Activated CD4-positive, alpha-beta T cell treated with anti-CD3 and anti-CD28 coated beads for 36 hours (primary cell): Measurements from ENCODE around the gene ZC3H14. TPM values are rescaled to one million over a fixed set of nuclear protein-coding genes. Genes with fewer than 3 reads are reported as not detected.

ENCODE experiments used
- ATAC-seq: fragments of 200-7000 bp; cut with Tn5 transposase; one replicate; pipeline ENCODE4 v1.10.0; 2021; ENCODE audit warnings: mild to moderate bottlenecking, moderate library complexity
- CTCF ChIA-PET: fragments of 350-600 bp; sonication (Branson Sonifier 250); formaldehyde crosslinking; loops from one replicate; lab custom pipeline; 2021; ENCODE audit warnings: antibody characterized with exemption; lab: Charles Lee
- POLR2A ChIA-PET: fragments of 350-600 bp; sonication (Branson Sonifier 250); formaldehyde crosslinking; loops from one replicate; lab custom pipeline; 2021; ENCODE audit warnings: antibody characterized with exemption, inconsistent platforms; lab: Charles Lee
- DNase-seq: peaks from one replicate; pipeline ENCODE4 v3.0.0-alpha.2; 2020
- H3K27ac Mint-ChIP-seq: one replicate; pipeline ENCODE4 v1.8.0; 2021; ENCODE audit warnings: mixed read lengths
- H3K27me3 Mint-ChIP-seq: one replicate; pipeline ENCODE4 v1.8.0; 2021; ENCODE audit warnings: mixed read lengths
- H3K36me3 Mint-ChIP-seq: one replicate; pipeline ENCODE4 v1.8.0; 2021; ENCODE audit warnings: low read depth, mixed read lengths
- H3K4me1 Mint-ChIP-seq: one replicate; pipeline ENCODE4 v1.8.0; 2021; ENCODE audit warnings: mixed read lengths
- H3K4me3 Mint-ChIP-seq: one replicate; pipeline ENCODE4 v1.8.0; 2021; ENCODE audit warnings: mild to moderate bottlenecking, moderate library complexity, mixed read lengths
- H3K9me3 Mint-ChIP-seq: one replicate; pipeline ENCODE4 v1.8.0; 2021; ENCODE audit warnings: low read depth, mixed read lengths
- intact Hi-C, 2 experiments: fragments of 100-400 bp; cut with DNase I in 1 of 2; cut with micrococcal nuclease in 1 of 2; formaldehyde crosslinking; loops; one replicate each; pipeline versions ENCODE4 v1.14.2 to v1.15.1; 2022 to 2024; cut with DNase I, micrococcal nuclease
- total RNA-seq, 2 experiments: library from RNA; stranded (reverse); gene quantifications; one replicate each; pipeline ENCODE4 v1.2.3, GENCODE V29; 2021

Gene ZC3H14
- total RNA-seq, 2 experiments from 2014 or later = 46.9 to 63.6 TPM

DNA sequence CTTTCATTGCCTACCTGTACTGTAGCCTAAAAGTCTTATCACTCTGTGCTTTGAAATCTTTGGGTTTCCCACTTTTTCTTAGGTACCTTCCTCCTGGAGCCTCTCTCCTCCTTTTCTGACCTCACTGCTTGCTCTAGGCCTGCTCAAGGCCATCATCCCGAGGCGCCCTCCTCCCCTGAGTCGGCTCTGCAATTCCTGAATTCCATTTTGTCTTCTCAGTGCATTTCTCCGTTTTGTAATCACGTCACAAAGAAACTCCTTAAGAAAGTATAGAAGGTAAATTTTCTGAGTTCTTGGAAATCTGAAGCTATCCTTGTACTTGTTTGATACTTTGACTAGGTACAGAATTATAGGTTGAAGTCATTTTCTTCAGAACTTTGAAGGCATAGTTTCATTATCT is 25.2 kb downstream of the ZC3H14 start:
- ChIA-PET POLR2A (no interaction called here), CTCF (no interaction called here)
- peaks cover 44% of the 10 kb centered on the region for H3K36me3 Mint-ChIP-seq
- ATAC-seq = no peak
- no peak overlapping the region for H3K27ac Mint-ChIP-seq
- H3K9me3 Mint-ChIP-seq = no peaks in the 10 kb centered on the region
- no peak overlapping the region for H3K4me3 Mint-ChIP-seq
- H3K27me3 Mint-ChIP-seq = no peaks in the 10 kb centered on the region
- intact Hi-C loops = no loop called here
- no peak for DNase-seq
- H3K4me1 Mint-ChIP-seq = no peaks in the 10 kb centered on the region

DNA sequence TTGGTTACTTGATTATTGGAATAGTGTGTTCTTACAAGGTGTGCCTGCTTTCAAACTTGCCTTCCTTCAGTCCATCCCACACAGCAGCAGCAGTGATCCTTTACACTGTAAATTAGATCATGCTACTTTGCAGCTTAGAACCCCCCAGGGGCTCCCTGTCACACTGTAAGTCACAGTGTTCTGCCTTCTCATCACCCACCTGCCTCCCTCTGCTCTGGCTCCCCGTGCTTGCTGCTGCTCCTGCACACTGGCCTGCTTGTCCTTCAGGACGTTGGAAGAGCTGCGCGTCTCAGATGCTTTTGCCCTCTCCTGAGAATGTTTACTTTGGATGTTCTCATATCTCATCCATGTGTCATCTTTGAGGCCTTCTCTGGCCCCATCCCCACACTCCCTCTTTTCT is 27.3 kb downstream of the ZC3H14 start:
- Mint-ChIP-seq H3K36me3 (peaks cover 43% of the 10 kb centered on the region), H3K4me3 (no peak overlapping the region), H3K27ac (no peak overlapping the region), H3K4me1 (no peaks in the 10 kb centered on the region), H3K9me3 (no peaks in the 10 kb centered on the region), H3K27me3 (no peaks in the 10 kb centered on the region)
- DNase-seq (no peak), ATAC-seq (no peak)
- ChIA-PET CTCF (interaction anchor here (0.5 kb wide), 1 partner anchor 653 kb away, joined by 3 read pairs; no protein-coding TSS in a partner anchor), POLR2A (no interaction called here)
- intact Hi-C loops = no loop called here

DNA sequence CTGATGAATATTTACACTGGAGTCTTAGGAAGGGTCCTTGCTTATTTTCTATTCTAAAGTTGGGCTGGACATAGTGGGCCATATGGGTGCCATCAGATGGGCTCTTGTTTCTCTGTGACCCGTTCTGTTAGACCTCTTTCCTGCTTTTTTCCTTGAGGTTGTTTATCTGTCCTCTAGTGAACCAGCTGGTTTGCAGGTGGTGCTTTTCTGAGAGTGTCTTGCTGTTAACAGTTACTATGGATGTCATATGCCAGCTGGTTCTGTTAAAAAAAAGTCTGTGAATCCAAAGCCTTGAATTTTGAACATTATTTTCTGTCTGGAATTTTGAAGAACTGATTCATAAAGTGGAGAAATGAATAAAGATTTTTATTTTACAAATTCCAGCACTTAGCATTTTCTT is 29.2 kb downstream of the ZC3H14 start:
- ATAC-seq (no peak), DNase-seq (no peak)
- Mint-ChIP-seq H3K27me3 (no peaks in the 10 kb centered on the region), H3K36me3 (peaks cover 35% of the 10 kb centered on the region), H3K4me1 (no peaks in the 10 kb centered on the region), H3K9me3 (no peaks in the 10 kb centered on the region), H3K4me3 (no peak overlapping the region), H3K27ac (no peak overlapping the region)
- intact Hi-C loops = no loop called here
- CTCF ChIA-PET = interaction anchor here (1.0 kb wide), 1 partner anchor 18 kb away, joined by 3 read pairs; no protein-coding TSS in a partner anchor
- POLR2A ChIA-PET = no interaction called here

DNA sequence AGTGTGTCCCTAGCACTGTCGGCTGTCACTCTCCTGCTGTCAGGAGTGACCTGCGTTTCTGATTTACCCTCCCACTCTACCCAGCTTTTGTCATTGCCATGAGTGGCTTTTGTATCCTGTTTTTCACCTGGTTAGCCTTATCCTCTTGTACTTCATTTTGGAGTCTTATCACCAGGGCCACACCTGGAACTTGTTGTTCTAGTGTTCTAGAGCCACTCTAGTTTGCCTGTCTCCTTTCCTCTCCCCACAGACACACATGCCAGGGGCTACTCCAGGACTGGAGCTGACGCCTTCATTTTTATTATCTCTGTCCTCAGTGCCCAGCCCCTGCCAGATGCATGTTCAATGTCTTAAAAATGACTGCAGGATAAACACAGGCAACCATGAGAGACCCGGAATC is 34.2 kb downstream of the ZC3H14 start:
- ATAC-seq (no peak), DNase-seq (no peak)
- ChIA-PET POLR2A (no interaction called here), CTCF (no interaction called here)
- H3K36me3 Mint-ChIP-seq = peaks cover 44% of the 10 kb centered on the region
- intact Hi-C loops = loop anchor here in 1 of 2 experiments (5.0 kb wide), 1 partner anchor 195 kb away; the partner anchor contains the start of gene EML5
- no peaks in the 10 kb centered on the region for H3K27me3 Mint-ChIP-seq
- H3K4me1 Mint-ChIP-seq = peaks cover 26% of the 10 kb centered on the region
- H3K4me3 Mint-ChIP-seq = no peak overlapping the region
- no peak overlapping the region for H3K27ac Mint-ChIP-seq
- H3K9me3 Mint-ChIP-seq = no peaks in the 10 kb centered on the region

DNA sequence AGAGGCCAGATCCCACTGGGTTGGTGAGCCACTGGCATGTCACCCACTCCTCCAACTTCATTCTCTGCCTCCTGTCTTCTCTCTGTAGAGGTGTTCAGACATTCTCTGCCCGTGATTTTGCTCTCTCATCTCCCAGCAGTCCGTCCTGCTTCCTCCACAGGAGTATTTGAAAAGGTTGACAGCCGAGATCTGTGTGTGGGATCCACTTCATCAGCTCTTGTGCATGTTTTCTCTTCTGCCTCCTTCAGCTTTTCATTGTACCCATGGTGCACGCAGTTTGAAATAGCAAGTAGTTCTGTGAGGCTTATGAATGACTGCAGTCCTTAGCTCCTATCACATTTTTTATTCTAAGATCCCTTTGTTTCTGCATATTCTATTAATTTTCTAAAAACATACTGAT is 34.8 kb downstream of the ZC3H14 start:
- H3K36me3 Mint-ChIP-seq = peaks cover 47% of the 10 kb centered on the region
- no peak overlapping the region for H3K4me3 Mint-ChIP-seq
- no peaks in the 10 kb centered on the region for H3K9me3 Mint-ChIP-seq
- no peak for ATAC-seq
- POLR2A ChIA-PET = no interaction called here
- H3K27me3 Mint-ChIP-seq = no peaks in the 10 kb centered on the region
- H3K4me1 Mint-ChIP-seq = peaks cover 26% of the 10 kb centered on the region
- DNase-seq = no peak
- H3K27ac Mint-ChIP-seq = no peak overlapping the region
- intact Hi-C loops = loop anchor here in 1 of 2 experiments (5.0 kb wide), 1 partner anchor 195 kb away; the partner anchor contains the start of gene EML5
- CTCF ChIA-PET = interaction anchor here (1.6 kb wide), 1 partner anchor 19 kb away, joined by 4 read pairs; no protein-coding TSS in a partner anchor

DNA sequence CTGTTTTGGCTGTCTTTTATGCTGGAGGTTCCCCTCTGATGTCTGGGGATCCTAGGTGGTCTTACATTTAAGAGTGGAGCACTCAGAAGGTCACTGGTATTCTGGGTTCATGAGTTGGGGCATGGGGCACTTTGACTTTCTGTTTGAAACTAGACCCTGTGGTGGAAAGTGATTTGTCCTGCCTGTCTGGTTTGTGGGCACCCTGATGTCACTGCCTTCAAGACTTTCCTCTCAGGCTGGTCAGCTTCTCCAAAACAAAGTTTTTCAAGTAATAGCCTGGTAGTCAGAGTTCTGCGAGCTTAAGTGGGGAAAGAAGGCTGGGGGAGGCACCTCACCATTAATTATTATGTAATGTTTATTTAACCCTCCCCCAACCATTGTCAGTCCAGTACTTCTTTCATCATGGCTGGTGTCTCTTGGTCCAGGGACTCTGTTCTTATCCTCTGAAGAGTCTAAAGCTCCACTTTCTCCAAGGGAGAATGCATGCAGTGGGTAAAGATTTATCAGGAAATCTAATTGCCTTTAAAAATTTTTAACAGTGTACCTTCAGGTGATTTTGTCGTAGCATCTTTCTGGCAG is 35.3 kb downstream of the ZC3H14 start:
- no peak overlapping the region for H3K27ac Mint-ChIP-seq
- H3K9me3 Mint-ChIP-seq = no peaks in the 10 kb centered on the region
- H3K4me3 Mint-ChIP-seq = no peak overlapping the region
- ChIA-PET CTCF (interaction anchor here (0.6 to 1.6 kb wide), 2 partner anchors 13 to 18 kb away, joined by 3 to 4 read pairs; no protein-coding TSS in a partner anchor), POLR2A (no interaction called here)
- peaks cover 51% of the 10 kb centered on the region for H3K36me3 Mint-ChIP-seq
- H3K27me3 Mint-ChIP-seq = no peaks in the 10 kb centered on the region
- ATAC-seq (no peak), DNase-seq (no peak)
- peaks cover 26% of the 10 kb centered on the region for H3K4me1 Mint-ChIP-seq
- intact Hi-C loops = loop anchor here (2.0 to 5.0 kb wide), 2 partner anchors 35 to 194 kb away; partner anchors contain the start of genes EML5 (in 1 of the 2) and ZC3H14 (in 1 of the 2)

DNA sequence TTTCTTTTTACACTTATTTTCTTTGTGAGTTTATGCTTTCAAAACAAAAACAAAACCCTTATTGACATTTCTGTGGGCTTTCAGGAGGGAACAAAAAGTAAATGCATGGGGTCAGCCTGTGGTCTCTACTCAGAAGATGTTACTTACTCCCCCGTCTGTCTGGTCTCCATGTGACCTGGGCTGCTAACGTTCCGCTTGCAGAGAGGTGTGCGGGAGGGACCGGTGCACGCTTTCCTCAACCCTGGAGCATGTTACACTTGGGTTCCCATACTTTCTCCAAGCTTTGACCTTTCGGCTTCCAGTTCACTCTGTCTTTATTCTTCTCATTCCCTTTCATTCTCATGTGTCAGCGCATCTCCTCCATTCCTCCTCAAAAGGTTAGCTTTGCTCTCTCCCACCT is 36.5 kb downstream of the ZC3H14 start:
- DNase-seq = no peak
- peaks cover 26% of the 10 kb centered on the region for H3K4me1 Mint-ChIP-seq
- POLR2A ChIA-PET = no interaction called here
- H3K4me3 Mint-ChIP-seq = peak overlapping the region; percentile 38
- no peaks in the 10 kb centered on the region for H3K9me3 Mint-ChIP-seq
- no peaks in the 10 kb centered on the region for H3K27me3 Mint-ChIP-seq
- no peak for ATAC-seq
- intact Hi-C loops = loop anchor here (2.0 to 5.0 kb wide), 2 partner anchors 37 to 193 kb away; partner anchors contain the start of genes EML5 (in 1 of the 2) and ZC3H14 (in 1 of the 2)
- H3K36me3 Mint-ChIP-seq = peaks cover 58% of the 10 kb centered on the region
- CTCF ChIA-PET = interaction anchor here (0.9 to 1.4 kb wide), 2 partner anchors 68 to 269 kb away, joined by 3 read pairs; no protein-coding TSS in a partner anchor
- H3K27ac Mint-ChIP-seq = peak overlapping the region; percentile 78

DNA sequence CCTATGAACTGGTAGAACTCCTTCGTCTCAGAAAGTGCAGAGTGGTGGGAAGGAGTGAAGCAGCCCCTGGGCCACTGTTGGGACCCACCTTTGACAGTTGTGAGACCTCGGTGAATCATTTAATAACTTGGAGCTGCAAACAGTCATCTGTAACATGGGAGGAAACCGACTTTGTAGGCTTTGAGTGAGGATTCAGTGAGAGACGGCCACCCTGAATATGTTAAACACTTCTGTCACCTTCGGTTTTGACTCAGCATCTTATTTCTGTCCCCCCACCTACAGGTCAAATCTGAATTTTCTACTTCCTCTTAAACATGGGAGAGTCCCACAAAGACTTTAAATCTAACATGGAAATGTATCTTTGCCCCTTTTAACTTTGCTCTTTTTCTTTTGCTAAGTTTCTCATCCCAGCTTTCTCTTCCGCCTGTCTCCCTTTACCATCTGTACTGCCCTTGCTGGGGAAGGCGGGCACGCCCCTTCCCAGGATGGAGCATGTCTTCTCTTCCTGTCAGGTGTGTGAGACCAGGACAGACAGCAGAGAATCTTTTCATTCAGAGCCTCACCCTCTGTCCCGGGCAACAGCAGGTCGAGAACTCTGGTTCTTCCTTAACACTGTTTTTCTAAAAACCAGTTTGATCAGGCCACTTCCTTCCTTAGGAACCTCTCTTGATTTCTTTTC is 37.1 kb downstream of the ZC3H14 start:
- DNase-seq = peak; percentile 52
- no peaks in the 10 kb centered on the region for H3K9me3 Mint-ChIP-seq
- ATAC-seq = peak; percentile 94
- peak overlapping the region; percentile 38 for H3K4me3 Mint-ChIP-seq
- H3K36me3 Mint-ChIP-seq = peaks cover 57% of the 10 kb centered on the region
- no peaks in the 10 kb centered on the region for H3K27me3 Mint-ChIP-seq
- H3K27ac Mint-ChIP-seq = peak overlapping the region; percentile 78
- ChIA-PET POLR2A (no interaction called here), CTCF (interaction anchor here (0.7 to 1.4 kb wide), 4 partner anchors 18 to 1011 kb away, joined by 3 read pairs; no protein-coding TSS in a partner anchor)
- intact Hi-C loops = loop anchor here (2.0 to 5.0 kb wide), 2 partner anchors 37 to 192 kb away; partner anchors contain the start of genes EML5 (in 2 of the 2) and ZC3H14 (in 1 of the 2)
- H3K4me1 Mint-ChIP-seq = peaks cover 26% of the 10 kb centered on the region

DNA sequence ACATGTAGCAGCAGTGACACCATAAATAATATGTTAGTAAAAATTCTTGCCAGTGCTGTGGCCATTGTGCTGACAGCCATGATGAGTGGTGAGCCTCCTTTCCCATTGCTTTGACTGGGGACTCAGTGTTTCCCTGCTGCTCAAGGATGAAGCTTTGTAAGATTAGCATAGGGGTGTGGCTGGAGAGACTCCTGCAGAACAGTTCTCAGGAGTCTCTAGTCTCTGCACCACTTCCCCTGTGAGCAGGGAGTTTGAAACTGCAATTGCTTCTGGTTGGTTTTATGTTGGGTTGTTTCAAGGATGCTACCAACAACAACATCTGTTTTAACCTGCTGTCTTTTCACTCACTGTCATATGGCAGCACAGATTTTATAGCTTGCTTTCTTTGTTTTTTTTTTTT is 41.4 kb downstream of the ZC3H14 start:
- POLR2A ChIA-PET = no interaction called here

DNA sequence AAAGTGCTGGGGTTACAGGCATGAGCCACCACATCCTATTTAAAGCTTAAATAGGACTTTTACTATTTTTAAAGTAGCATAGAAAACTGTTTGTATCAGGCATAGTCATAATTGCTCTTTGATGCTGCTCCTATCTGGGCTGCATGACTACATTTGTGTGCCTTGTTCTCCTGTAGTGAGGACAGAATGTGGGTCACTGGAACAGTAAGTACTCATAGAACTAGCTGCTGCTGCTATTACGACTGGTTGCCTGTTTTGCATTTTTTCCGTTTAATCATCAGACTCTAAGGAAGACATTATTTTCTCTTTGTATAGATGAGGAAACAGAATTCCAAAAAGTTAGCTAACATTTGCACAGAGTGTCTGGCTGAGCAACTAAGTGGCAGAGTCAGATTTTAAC is 42.8 kb downstream of the ZC3H14 start:
- Mint-ChIP-seq H3K4me3 (no peak overlapping the region), H3K4me1 (peaks cover 10% of the 10 kb centered on the region), H3K36me3 (peaks cover 68% of the 10 kb centered on the region), H3K27ac (no peak overlapping the region), H3K27me3 (no peaks in the 10 kb centered on the region), H3K9me3 (no peaks in the 10 kb centered on the region)
- no peak for DNase-seq
- CTCF ChIA-PET = interaction anchor here (1.7 kb wide), 1 partner anchor 11 kb away, joined by 4 read pairs; no protein-coding TSS in a partner anchor
- peak; percentile 75 for ATAC-seq
- POLR2A ChIA-PET = no interaction called here
- intact Hi-C loops = no loop called here

More for the DNA sequence above, 41.4 kb downstream of the ZC3H14 start:
- Mint-ChIP-seq H3K9me3 (no peaks in the 10 kb centered on the region), H3K4me1 (peaks cover 24% of the 10 kb centered on the region), H3K36me3 (peaks cover 62% of the 10 kb centered on the region), H3K27me3 (no peaks in the 10 kb centered on the region), H3K27ac (no peak overlapping the region), H3K4me3 (no peak overlapping the region)
- intact Hi-C loops = loop anchor here in 1 of 2 experiments (5.0 kb wide), 1 partner anchor 188 kb away; the partner anchor contains the start of gene EML5
- CTCF ChIA-PET = no interaction called here
- ATAC-seq = no peak
- no peak for DNase-seq

DNA sequence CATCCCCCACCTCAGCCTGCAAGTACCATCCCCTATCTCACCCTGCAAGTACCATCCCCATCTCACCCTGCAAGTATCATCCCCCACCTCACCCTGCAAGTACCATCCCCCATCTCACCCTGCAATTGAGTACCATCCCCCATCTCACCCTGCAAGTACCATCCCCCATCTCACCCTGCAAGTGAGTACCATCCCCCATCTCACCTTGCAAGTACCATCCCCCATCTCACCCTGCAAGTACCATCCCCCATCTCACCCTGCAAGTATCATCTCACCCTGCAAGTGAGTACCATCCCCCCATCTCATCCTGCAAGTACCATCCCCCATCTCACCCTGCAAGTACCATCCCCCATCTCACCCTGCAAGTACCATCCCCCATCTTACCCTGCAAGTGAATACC is 45.0 kb downstream of the ZC3H14 start:
- ATAC-seq (no peak), DNase-seq (no peak)
- no peaks in the 10 kb centered on the region for H3K9me3 Mint-ChIP-seq
- no peak overlapping the region for H3K4me3 Mint-ChIP-seq
- intact Hi-C loops = no loop called here
- CTCF ChIA-PET = no interaction called here
- peaks cover 11% of the 10 kb centered on the region for H3K4me1 Mint-ChIP-seq
- H3K27ac Mint-ChIP-seq = no peak overlapping the region
- POLR2A ChIA-PET = no interaction called here
- no peaks in the 10 kb centered on the region for H3K27me3 Mint-ChIP-seq
- H3K36me3 Mint-ChIP-seq = peaks cover 73% of the 10 kb centered on the region
